KMS-11 (cell line): ENCODE measurements around the gene CAMSAP1.
"Not testable (repeated sequence)": the region's sequence is repeated elsewhere in the genome, so short reads cannot be mapped to it uniquely, and the experiment has no call there.

ENCODE experiments used
- H2AFZ ChIP-seq: fragments of 200-600 bp; sonication (generic); 2 replicates; pipeline ENCODE4 v1.6.1; 2016; ENCODE audit warnings: antibody characterized with exemption, mixed run types, low read depth
- H3K27ac ChIP-seq: fragments of 200-600 bp; sonication (generic); 2 replicates; pipeline ENCODE4 v1.6.1; 2016; ENCODE audit warnings: mild to moderate bottlenecking, mixed run types
- H3K27me3 ChIP-seq: fragments of 200-600 bp; sonication (generic); 2 replicates; pipeline ENCODE4 v1.6.1; 2017; ENCODE audit warnings: mild to moderate bottlenecking, low read depth, mixed run types, moderate library complexity; ENCODE audit not compliant: insufficient read depth
- H3K36me3 ChIP-seq: fragments of 200-600 bp; sonication (generic); 2 replicates; pipeline ENCODE4 v1.6.1; 2017; ENCODE audit warnings: mild to moderate bottlenecking, mixed run types; ENCODE audit not compliant: insufficient read depth
- H3K4me1 ChIP-seq: fragments of 200-600 bp; sonication (generic); 2 replicates; pipeline ENCODE4 v1.6.1; 2016; ENCODE audit warnings: mild to moderate bottlenecking, low read depth, mixed run types; ENCODE audit not compliant: poor library complexity, severe bottlenecking
- H3K4me2 ChIP-seq: fragments of 200-600 bp; sonication (generic); 2 replicates; pipeline ENCODE4 v1.7.0; 2016; ENCODE audit warnings: mild to moderate bottlenecking, mixed run types
- H3K4me3 ChIP-seq: fragments of 200-600 bp; sonication (generic); IDR thresholded peaks from 2 replicates; pipeline ENCODE4 v1.6.1; 2017; ENCODE audit warnings: low read depth, low read length, mixed read lengths; ENCODE audit not compliant: insufficient read depth
- H3K79me2 ChIP-seq: fragments of 200-600 bp; sonication (generic); 2 replicates; pipeline ENCODE4 v1.6.1; 2016; ENCODE audit warnings: low read depth, mixed run types; ENCODE audit not compliant: insufficient read depth
- H3K9ac ChIP-seq: fragments of 200-600 bp; sonication (generic); 2 replicates; pipeline ENCODE4 v1.6.1; 2016; ENCODE audit warnings: mild to moderate bottlenecking, mixed run types
- H4K20me1 ChIP-seq: fragments of 200-600 bp; sonication (generic); 2 replicates; pipeline ENCODE4 v1.6.1; 2016; ENCODE audit warnings: mild to moderate bottlenecking, mixed run types; ENCODE audit not compliant: insufficient read depth
- CTCF ChIP-seq: fragments of 200-600 bp; sonication (generic); conservative IDR thresholded peaks from 2 replicates; pipeline ENCODE4 v1.6.1; 2017; ENCODE audit warnings: low read depth, mild to moderate bottlenecking, antibody characterized with exemption, low read length, moderate library complexity, mixed read lengths

CAMSAP1 gene

GRCh38 chr9:135952664-135953206 lies 45.4 kb upstream of the CAMSAP1 start:
- Histone ChIP-seq H2AFZ (no peak overlapping the region), H3K79me2 (peaks cover 12% of the 10 kb centered on the region; the same call in 1 of the 2 replicates), H3K36me3 (no peaks in the 10 kb centered on the region), H3K4me2 (no peak overlapping the region), H3K27ac (no peak overlapping the region), H4K20me1 (no peaks in the 10 kb centered on the region), H3K9ac (no peak overlapping the region), H3K27me3 (no peaks in the 10 kb centered on the region), H3K4me1 (no peaks in the 10 kb centered on the region), H3K4me3 (no peak overlapping the region)
- TF ChIP-seq CTCF, result no peak

- no peaks in the 10 kb centered on the region for H3K4me1 ChIP-seq
- no peak for TF ChIP-seq CTCF
- no peak overlapping the region for H3K9ac ChIP-seq
- H3K4me3 ChIP-seq, result no peak overlapping the region
- H4K20me1 ChIP-seq, result no peaks in the 10 kb centered on the region
- H3K36me3 ChIP-seq, result no peaks in the 10 kb centered on the region
- no peak overlapping the region for H2AFZ ChIP-seq
- peaks cover 6% of the 10 kb centered on the region; the same call in 1 of the 2 replicates for H3K79me2 ChIP-seq
- H3K4me2 ChIP-seq, result no peak overlapping the region
- H3K27me3 ChIP-seq, result no peaks in the 10 kb centered on the region
- H3K27ac ChIP-seq, result no peak overlapping the region
Observed at GRCh38 chr9:135951889-135952663, 44.7 kb upstream of the CAMSAP1 start.

GRCh38 chr9:135951310-135951709 lies 44.0 kb upstream of the CAMSAP1 start:
- not testable (repeated sequence) for H3K9ac ChIP-seq, H3K79me2 ChIP-seq, H4K20me1 ChIP-seq, H3K27ac ChIP-seq, H3K27me3 ChIP-seq, H3K36me3 ChIP-seq, H2AFZ ChIP-seq, H3K4me2 ChIP-seq, H3K4me1 ChIP-seq, H3K4me3 ChIP-seq

DNA sequence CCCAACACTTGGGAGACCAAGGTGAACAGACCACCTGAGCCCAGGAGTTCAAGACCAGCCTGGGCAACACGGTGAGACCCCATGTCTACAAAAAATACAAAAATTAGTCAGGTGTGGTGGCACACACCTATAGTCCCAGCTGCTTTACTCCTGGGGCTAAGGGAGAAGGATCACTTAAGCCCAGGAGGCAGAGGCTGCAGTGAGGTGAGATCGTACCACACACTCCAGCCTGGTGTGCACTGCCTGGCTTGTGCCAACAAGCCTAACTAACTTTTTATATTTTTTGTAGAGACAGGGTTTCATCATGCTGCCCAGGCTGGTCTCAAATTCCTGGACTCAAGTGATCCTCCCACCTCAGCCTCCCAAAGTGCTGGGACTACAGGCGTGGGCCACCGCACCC lies 43.5 kb upstream of the CAMSAP1 start:
- not testable (repeated sequence) for H3K79me2 ChIP-seq, H3K36me3 ChIP-seq, H3K4me1 ChIP-seq, H3K27me3 ChIP-seq, H3K27ac ChIP-seq, H3K4me3 ChIP-seq, H3K4me2 ChIP-seq, H4K20me1 ChIP-seq, H2AFZ ChIP-seq, H3K9ac ChIP-seq

DNA sequence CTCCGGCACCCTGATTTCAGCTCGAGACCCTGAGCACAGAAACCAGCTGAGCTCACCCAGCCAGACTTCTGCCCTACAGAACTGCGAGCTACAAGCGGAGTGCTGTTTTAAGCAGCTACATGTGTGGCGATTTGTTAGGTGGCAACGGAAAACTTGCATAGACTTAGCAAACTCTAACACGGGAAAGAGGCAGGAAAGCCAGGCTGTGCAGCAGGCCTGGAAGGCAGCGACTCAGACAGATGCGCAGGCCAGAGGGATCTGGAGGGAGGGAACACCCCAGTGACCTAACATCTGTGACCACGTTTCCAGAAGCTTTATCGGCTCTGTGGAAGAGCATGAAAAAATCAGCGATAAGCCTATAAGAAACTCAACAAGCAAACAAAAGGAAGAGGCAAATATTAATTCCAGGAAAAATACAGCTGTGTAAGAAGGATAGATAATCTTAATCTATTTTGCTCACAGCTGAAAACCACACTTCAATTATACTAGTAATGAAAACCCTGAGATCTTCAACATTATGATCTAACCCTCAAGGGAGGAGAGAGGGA lies 42.9 kb upstream of the CAMSAP1 start:
- no peak overlapping the region for H3K27ac ChIP-seq
- no peak for TF ChIP-seq CTCF
- H4K20me1 ChIP-seq, result no peaks in the 10 kb centered on the region
- H3K4me2 ChIP-seq, result no peak overlapping the region
- no peaks in the 10 kb centered on the region for H3K27me3 ChIP-seq
- H3K4me3 ChIP-seq, result no peak overlapping the region
- no peaks in the 10 kb centered on the region for H3K79me2 ChIP-seq
- no peak overlapping the region for H2AFZ ChIP-seq
- H3K36me3 ChIP-seq, result no peaks in the 10 kb centered on the region
- no peak overlapping the region for H3K9ac ChIP-seq
- no peaks in the 10 kb centered on the region for H3K4me1 ChIP-seq
